ENCODE results near the gene MRTFB.

Gene MRTFB

GRCh38 chr16:14285513-14286367 is 214.6 kb downstream of the MRTFB start:
- peak; percentile 89 for DNase-seq (ENCODE audit: low read depth)

GRCh38 chr16:14286368-14287230 is 215.5 kb downstream of the MRTFB start:
- no peak for DNase-seq (ENCODE audit: low read depth)

GRCh38 chr16:14289692-14290340 is 218.7 kb downstream of the MRTFB start:
- DNase-seq (ENCODE audit: low read depth), result no peak

- DNase-seq (ENCODE audit: low read depth), result no peak
These were observed 220.2 kb downstream of the MRTFB start for GRCh38 chr16:14291286-14291685.

GRCh38 chr16:14292051-14292825 is 221.1 kb downstream of the MRTFB start:
- no peak for DNase-seq (ENCODE audit: low read depth)

GRCh38 chr16:14296663-14297062 is 225.5 kb downstream of the MRTFB start:
- DNase-seq (ENCODE audit: low read depth), result no peak

- DNase-seq (ENCODE audit: low read depth), result no peak
These were observed 227.4 kb downstream of the MRTFB start for GRCh38 chr16:14298374-14299122.

GRCh38 chr16:14300705-14301168 is 229.6 kb downstream of the MRTFB start:
- DNase-seq (ENCODE audit: low read depth), result no peak

- DNase-seq (ENCODE audit: low read depth), result no peak
These were observed 230.3 kb downstream of the MRTFB start for GRCh38 chr16:14301169-14302030.

GRCh38 chr16:14302031-14302398 is 230.9 kb downstream of the MRTFB start:
- DNase-seq (ENCODE audit: low read depth), result no peak

- no peak for DNase-seq (ENCODE audit: low read depth)
These were observed 231.5 kb downstream of the MRTFB start for GRCh38 chr16:14302399-14303181.

- no peak for DNase-seq (ENCODE audit: low read depth)
These were observed 232.1 kb downstream of the MRTFB start for GRCh38 chr16:14303182-14303618.

- no peak for DNase-seq (ENCODE audit: low read depth)
These were observed 232.7 kb downstream of the MRTFB start for GRCh38 chr16:14303639-14304394.

GRCh38 chr16:14304891-14305460 is 233.9 kb downstream of the MRTFB start:
- DNase-seq (ENCODE audit: low read depth), result no peak

- DNase-seq (ENCODE audit: low read depth), result no peak
These were observed 235.5 kb downstream of the MRTFB start for GRCh38 chr16:14306485-14307058.

- DNase-seq (ENCODE audit: low read depth), result no peak
These were observed 236.0 kb downstream of the MRTFB start for GRCh38 chr16:14307059-14307526.
